OCI-LY1 (cell line): ENCODE results near the gene MAP4.

Source experiments
- H2AFZ ChIP-seq: fragments of 200-600 bp; sonication (generic), shearing (Covaris generic); 2 replicates; pipeline ENCODE4 v1.6.0; 2014; ENCODE audit warnings: antibody characterized with exemption, mild to moderate bottlenecking, low read length
- H3F3A ChIP-seq: fragments of 200-600 bp; sonication (generic), shearing (Covaris generic); 2 replicates; pipeline ENCODE4 v1.6.0; 2014; ENCODE audit warnings: mild to moderate bottlenecking, antibody characterized with exemption, low read length, moderate library complexity; ENCODE audit not compliant: insufficient read depth
- H3K27ac ChIP-seq: fragments of 200-600 bp; sonication (generic); 2 replicates; pipeline ENCODE4 v1.5.1; 2014; ENCODE audit warnings: low read length, mixed run types, mild to moderate bottlenecking, low read depth; ENCODE audit not compliant: poor library complexity, severe bottlenecking
- H3K27me3 ChIP-seq: fragments of 200-600 bp; sonication (generic); 2 replicates; pipeline ENCODE4 v1.6.0; 2014; ENCODE audit warnings: antibody characterized with exemption, mild to moderate bottlenecking, low read length, moderate library complexity; ENCODE audit not compliant: insufficient read depth
- H3K36me3 ChIP-seq: fragments of 200-600 bp; sonication (generic); 2 replicates; pipeline ENCODE4 v1.6.1; 2014; ENCODE audit warnings: mild to moderate bottlenecking, antibody characterized with exemption, low read length, moderate library complexity, mixed read lengths; ENCODE audit not compliant: insufficient read depth
- H3K4me1 ChIP-seq: fragments of 200-600 bp; sonication (generic); 2 replicates; pipeline ENCODE4 v1.5.1; 2014; ENCODE audit warnings: mild to moderate bottlenecking, low read length, moderate library complexity; ENCODE audit not compliant: insufficient read depth, severe bottlenecking
- H3K4me2 ChIP-seq: fragments of 200-600 bp; sonication (generic), shearing (Covaris generic); 2 replicates; pipeline ENCODE4 v1.6.1; 2014; ENCODE audit warnings: low read length
- H3K4me3 ChIP-seq: fragments of 200-600 bp; sonication (generic); 2 replicates; pipeline ENCODE4 v1.5.1; 2014; ENCODE audit warnings: low read length, low read depth, mild to moderate bottlenecking, mixed read lengths; ENCODE audit not compliant: poor library complexity, severe bottlenecking
- H3K79me2 ChIP-seq: fragments of 200-600 bp; shearing (Covaris generic); 2 replicates; pipeline ENCODE4 v1.6.1; 2016; ENCODE audit warnings: mixed run types, low read length, mixed read lengths; ENCODE audit not compliant: insufficient read depth
- H3K9ac ChIP-seq: fragments of 200-600 bp; sonication (generic), shearing (Covaris generic); 2 replicates; pipeline ENCODE4 v1.6.1; 2014; ENCODE audit warnings: mild to moderate bottlenecking, low read length, mixed read lengths
- H3K9me2 ChIP-seq: fragments of 200-600 bp; sonication (generic), shearing (Covaris generic); 2 replicates; pipeline ENCODE4 v1.6.1; 2014; ENCODE audit warnings: low read depth, mild to moderate bottlenecking, low read length, mixed read lengths
- H3K9me3 ChIP-seq: fragments of 200-600 bp; shearing (Covaris generic); 2 replicates; pipeline ENCODE4 v1.6.1; 2014; ENCODE audit warnings: low read length, mixed read lengths
- H4K20me1 ChIP-seq: fragments of 200-600 bp; sonication (generic), shearing (Covaris generic); 2 replicates; pipeline ENCODE4 v1.6.0; 2016; ENCODE audit warnings: mild to moderate bottlenecking, low read length; ENCODE audit not compliant: insufficient read depth
- CTCF ChIP-seq: fragments of 200-600 bp; sonication (generic), shearing (Covaris generic); IDR thresholded peaks from 2 replicates; pipeline ENCODE4 v1.5.1; 2017; ENCODE audit warnings: mild to moderate bottlenecking, antibody characterized with exemption, low read length, moderate library complexity, mixed read lengths
- EZH2 ChIP-seq: fragments of 200-600 bp; sonication (generic), shearing (Covaris generic); IDR thresholded peaks from 2 replicates; pipeline ENCODE4 v1.8.0; 2017; ENCODE audit warnings: borderline replicate concordance, mixed run types, mild to moderate bottlenecking, antibody characterized with exemption, low read length, moderate library complexity, mixed read lengths

Gene MAP4, protein sequence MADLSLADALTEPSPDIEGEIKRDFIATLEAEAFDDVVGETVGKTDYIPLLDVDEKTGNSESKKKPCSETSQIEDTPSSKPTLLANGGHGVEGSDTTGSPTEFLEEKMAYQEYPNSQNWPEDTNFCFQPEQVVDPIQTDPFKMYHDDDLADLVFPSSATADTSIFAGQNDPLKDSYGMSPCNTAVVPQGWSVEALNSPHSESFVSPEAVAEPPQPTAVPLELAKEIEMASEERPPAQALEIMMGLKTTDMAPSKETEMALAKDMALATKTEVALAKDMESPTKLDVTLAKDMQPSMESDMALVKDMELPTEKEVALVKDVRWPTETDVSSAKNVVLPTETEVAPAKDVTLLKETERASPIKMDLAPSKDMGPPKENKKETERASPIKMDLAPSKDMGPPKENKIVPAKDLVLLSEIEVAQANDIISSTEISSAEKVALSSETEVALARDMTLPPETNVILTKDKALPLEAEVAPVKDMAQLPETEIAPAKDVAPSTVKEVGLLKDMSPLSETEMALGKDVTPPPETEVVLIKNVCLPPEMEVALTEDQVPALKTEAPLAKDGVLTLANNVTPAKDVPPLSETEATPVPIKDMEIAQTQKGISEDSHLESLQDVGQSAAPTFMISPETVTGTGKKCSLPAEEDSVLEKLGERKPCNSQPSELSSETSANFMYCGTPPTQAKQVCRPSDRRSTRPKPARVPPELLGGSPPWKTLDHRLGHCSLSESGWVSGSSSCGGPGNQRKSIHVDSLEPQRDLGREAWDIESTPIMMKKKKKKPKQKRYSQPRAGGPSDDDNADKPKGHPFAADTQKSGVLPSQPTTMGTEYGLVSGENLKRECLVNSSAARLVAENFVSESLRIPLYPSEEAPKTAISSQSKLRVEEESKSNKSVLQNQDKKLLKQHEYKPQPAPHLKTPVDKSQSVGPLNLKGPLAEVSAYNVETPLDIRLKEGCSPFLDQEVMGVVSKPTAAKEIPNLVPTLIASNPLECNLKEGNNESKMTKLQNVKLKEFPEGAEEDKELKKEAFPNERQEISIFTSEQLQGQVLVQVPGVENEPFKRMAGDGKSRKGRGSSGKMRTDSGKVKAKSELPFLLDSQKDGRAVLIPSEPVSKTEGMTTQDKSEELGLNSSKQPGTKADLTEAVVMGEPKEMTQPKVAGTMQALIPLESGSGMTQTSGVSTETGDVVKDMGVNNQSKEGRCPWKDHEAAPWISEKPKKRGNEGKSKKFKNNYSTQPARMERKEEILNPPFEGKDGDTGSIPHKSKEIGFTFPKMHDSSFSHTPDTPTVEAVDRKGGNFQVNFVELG (N-terminal part only)

GRCh38 chr3:48016301-48016973 lies at the start of gene MAP4:
MAP4 (minus strand) TSS chr3:48016416; CDS start chr3:47998860, 17,556 bp downstream.
- Histone ChIP-seq H3K4me2 (peak within 1 kb of the TSS; percentile 33), H2AFZ (no peak within 1 kb of the TSS), H4K20me1 (no peaks in the 10 kb centered on the region), H3K27me3 (no peaks in the 10 kb centered on the region), H3K9me3 (no peaks in the 10 kb centered on the region), H3K9me2 (no peaks in the 10 kb centered on the region), H3K36me3 (no peaks in the 10 kb centered on the region), H3K27ac (peak within 1 kb of the TSS; percentile 93), H3K4me1 (peaks cover 80% of the 10 kb centered on the region), H3K79me2 (peaks cover 9% of the 10 kb centered on the region; the same call in 1 of the 2 replicates), H3F3A (no peaks in the 10 kb centered on the region), H3K9ac (peak within 1 kb of the TSS; percentile 31), H3K4me3 (peak within 1 kb of the TSS; percentile 34)
- TF ChIP-seq EZH2 (no peak), CTCF (no peak)

- H3F3A ChIP-seq: no peaks in the 10 kb centered on the region
- no peaks in the 10 kb centered on the region for H3K9me2 ChIP-seq
- H3K36me3 ChIP-seq: peaks cover 8% of the 10 kb centered on the region
- no peak overlapping the region for H3K9ac ChIP-seq
- no peaks in the 10 kb centered on the region for H3K9me3 ChIP-seq
- no peak overlapping the region for H3K4me2 ChIP-seq
- H3K79me2 ChIP-seq: peaks cover 12% of the 10 kb centered on the region
- no peak for TF ChIP-seq CTCF
- TF ChIP-seq EZH2: no peak
- no peak overlapping the region for H3K4me3 ChIP-seq
- H3K4me1 ChIP-seq: no peaks in the 10 kb centered on the region
- H3K27ac ChIP-seq: no peak overlapping the region
- no peaks in the 10 kb centered on the region for H3K27me3 ChIP-seq
- no peaks in the 10 kb centered on the region for H4K20me1 ChIP-seq
- H2AFZ ChIP-seq: no peak overlapping the region
Observed at GRCh38 chr3:48065035-48065434, 48.8 kb upstream of the MAP4 start.
